ENCODE results near the gene CBARP. TPM values are rescaled to one million over a fixed set of nuclear protein-coding genes. Genes with fewer than 3 reads are reported as not detected.

Gene CBARP
- total and polyA plus RNA-seq, 9 of the 15 experiments (the other 6 are each of a cell fraction or from before 2014, with no cell fraction given): 0.03 to 8.9 (median 1.2) TPM; not detected in 1

GRCh38 chr19:1282588-1283206 lies 44.9 kb upstream of the CBARP start:
- no peaks in the 10 kb centered on the region for H3K9me3 ChIP-seq (replicated peaks; ENCODE audit: control insufficient read depth, insufficient read depth, low read depth, low read length)
- peaks cover 9 to 26% of the 10 kb centered on the region in 2 experiments; a peak in 3 of 5 replicates for H3K27me3 ChIP-seq (ENCODE audit: control insufficient read depth in 2 of 2, insufficient read depth in 2 of 2, low read length in 2 of 2)
- peaks cover 0 to 82% of the 10 kb centered on the region in 2 experiments; a peak in 2 of 5 replicates for H3K4me1 ChIP-seq (replicated peaks in 1 of 2; ENCODE audit: control insufficient read depth in 2 of 2, insufficient read depth in 2 of 2, low read length in 2 of 2)
- no peaks in the 10 kb centered on the region for H3K9me1 ChIP-seq (ENCODE audit: control insufficient read depth, insufficient read depth, low read length)
- DNase-seq (ENCODE audit: extremely low read depth in 1 of 4, low spot score in 3 of 4): no peak
- no TSS peak for BruUV-seq (replicated peaks)
- H3K36me3 ChIP-seq (ENCODE audit: control insufficient read depth, insufficient read depth, low read length): peaks cover 29% of the 10 kb centered on the region; the same call in 2 of the 3 replicates
- H4K20me1 ChIP-seq (replicated peaks; ENCODE audit: control insufficient read depth, insufficient read depth, low read length): peaks cover 20% of the 10 kb centered on the region
- no peak for FAIRE-seq
- H3K27ac ChIP-seq (ENCODE audit: extremely low read depth, low read depth, low read length): no peak overlapping the region
- in situ Hi-C loops (cut with MboI): no loop called here
- no peaks in the 10 kb centered on the region; the same call in 2 of the 3 replicates for H3K79me2 ChIP-seq (ENCODE audit: control insufficient read depth, insufficient read depth, low read length)
- 40% methylated on average over 18 of the region's 18 CpGs for WGBS (ENCODE audit: insufficient coverage, low coverage, missing lambda C conversion rate)
- CTCF ChIA-PET (ENCODE audit: low intra/inter-chr PET ratio): no interaction called here
- no peak overlapping the region for H3K4me3 ChIP-seq
- no peak overlapping the region for H3K4me2 ChIP-seq (ENCODE audit: insufficient read depth, low read length)
- peak; percentile 29; the same call in 1 of the 2 replicates for TF ChIP-seq ZBTB7A (IDR thresholded peaks at IDR 0.05; ENCODE audit: borderline replicate concordance, control insufficient read depth, low read depth, low read length)
- peak; percentile 99 for TF ChIP-seq ZNF263 (CRISPR knock-in tag; IDR thresholded peaks at IDR 0.05; ENCODE audit: borderline replicate concordance)
- no peak for TF ChIP-seq POLR3G (IDR thresholded peaks at IDR 0.05; ENCODE audit: extremely low read depth, insufficient read length, insufficient replicate concordance)
- H3K9ac ChIP-seq (ENCODE audit: insufficient read depth in 1 of 2, low read depth in 2 of 2, low read length in 2 of 2): peak overlapping the region in 1 of 2 experiments; percentile 45; a peak in 2 of 4 replicates
- no peak overlapping the region for H2AFZ ChIP-seq (ENCODE audit: low read depth, low read length)
- POLR2A ChIA-PET: interaction anchor here (0.6 to 2.0 kb wide), 3 partner anchors 8 to 162 kb away, joined by 3 to 9 read pairs (median 4); partner anchors contain the start of genes CIRBP and FAM174C
- ATAC-seq: no peak
- intact Hi-C loops (cut with micrococcal nuclease): no loop called here

Measured in K562 (cell line).